Measurements from ENCODE around the gene BABAM2.
A peak's percentile ranks its signal among the peaks of the same experiment; 100 is the strongest.

BABAM2 gene

DNA sequence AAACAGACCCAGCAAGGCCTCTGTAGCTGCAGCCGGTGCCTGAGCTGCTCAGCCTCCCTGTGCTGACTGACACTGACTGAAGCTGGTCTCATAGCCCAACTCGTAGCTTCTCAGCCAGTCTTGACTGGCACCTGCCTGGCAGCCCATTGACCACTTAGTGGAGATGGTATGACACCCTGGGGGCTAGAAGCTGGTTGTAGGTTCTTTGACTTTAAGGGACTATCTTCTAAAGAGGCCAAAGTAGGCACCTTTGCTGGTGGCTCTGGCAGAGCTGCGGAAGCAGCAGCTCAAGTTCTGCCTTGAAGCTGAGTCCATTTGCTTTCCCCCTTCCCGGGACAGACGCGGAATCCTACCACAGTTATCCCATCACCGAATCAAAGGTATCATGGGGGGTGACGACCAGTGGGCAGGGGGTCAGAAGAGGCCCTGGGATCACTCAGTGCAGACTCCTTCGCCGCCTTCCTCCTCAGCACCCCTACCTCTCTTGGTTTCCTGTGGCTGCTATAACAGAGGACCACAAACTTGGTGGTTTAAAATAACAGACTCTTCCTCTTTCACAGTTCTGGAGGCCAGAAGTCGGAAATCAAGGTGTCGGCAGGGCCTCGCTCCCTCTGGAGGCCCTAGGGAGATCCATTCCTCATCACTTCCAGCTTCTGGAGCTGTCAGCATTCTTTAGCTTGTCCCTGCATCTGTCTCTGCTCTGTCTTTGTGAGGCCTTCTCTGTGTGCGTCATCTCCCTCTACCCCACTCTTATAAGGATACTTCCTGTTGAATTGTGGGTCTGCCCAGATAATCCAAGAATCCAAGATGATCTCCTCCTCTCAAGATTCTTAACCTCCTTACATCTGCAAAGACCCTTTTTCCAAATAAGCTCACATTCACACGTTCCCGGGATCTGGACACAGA, 488.4 kb downstream of the BABAM2 start:
- Histone ChIP-seq H3K36me3 (no peaks in the 10 kb centered on the region), H3K27me3 (no peaks in the 10 kb centered on the region), H3K4me2 (peak overlapping the region; percentile 70)

GRCh38 chr2:28380219-28380618, 489.7 kb downstream of the BABAM2 start:
- Histone ChIP-seq H3K36me3 (no peaks in the 10 kb centered on the region), H3K9me3 (no peaks in the 10 kb centered on the region), H3K27ac (no peak overlapping the region), H3K27me3 (no peaks in the 10 kb centered on the region), H3K4me2 (peak overlapping the region; percentile 70), H3K4me1 (peaks cover 56% of the 10 kb centered on the region), H4K20me1 (no peaks in the 10 kb centered on the region), H3K4me3 (no peak overlapping the region), H3K9ac (no peak overlapping the region)
- TF ChIP-seq Cebpa-rat (IDR thresholded peaks at IDR 0.05) = no peak

More for the DNA sequence above, 488.4 kb downstream of the BABAM2 start:
- Histone ChIP-seq H3K27ac (0 out of 2 replicates have a peak overlapping the region, but pooled peaks have one; percentile 0), H3K4me1 (peaks cover 56% of the 10 kb centered on the region), H3K9me3 (no peaks in the 10 kb centered on the region), H3K4me3 (no peak overlapping the region), H4K20me1 (no peaks in the 10 kb centered on the region), H3K9ac (no peak overlapping the region)
- no peak for TF ChIP-seq Cebpa-rat (IDR thresholded peaks at IDR 0.05)

DNA sequence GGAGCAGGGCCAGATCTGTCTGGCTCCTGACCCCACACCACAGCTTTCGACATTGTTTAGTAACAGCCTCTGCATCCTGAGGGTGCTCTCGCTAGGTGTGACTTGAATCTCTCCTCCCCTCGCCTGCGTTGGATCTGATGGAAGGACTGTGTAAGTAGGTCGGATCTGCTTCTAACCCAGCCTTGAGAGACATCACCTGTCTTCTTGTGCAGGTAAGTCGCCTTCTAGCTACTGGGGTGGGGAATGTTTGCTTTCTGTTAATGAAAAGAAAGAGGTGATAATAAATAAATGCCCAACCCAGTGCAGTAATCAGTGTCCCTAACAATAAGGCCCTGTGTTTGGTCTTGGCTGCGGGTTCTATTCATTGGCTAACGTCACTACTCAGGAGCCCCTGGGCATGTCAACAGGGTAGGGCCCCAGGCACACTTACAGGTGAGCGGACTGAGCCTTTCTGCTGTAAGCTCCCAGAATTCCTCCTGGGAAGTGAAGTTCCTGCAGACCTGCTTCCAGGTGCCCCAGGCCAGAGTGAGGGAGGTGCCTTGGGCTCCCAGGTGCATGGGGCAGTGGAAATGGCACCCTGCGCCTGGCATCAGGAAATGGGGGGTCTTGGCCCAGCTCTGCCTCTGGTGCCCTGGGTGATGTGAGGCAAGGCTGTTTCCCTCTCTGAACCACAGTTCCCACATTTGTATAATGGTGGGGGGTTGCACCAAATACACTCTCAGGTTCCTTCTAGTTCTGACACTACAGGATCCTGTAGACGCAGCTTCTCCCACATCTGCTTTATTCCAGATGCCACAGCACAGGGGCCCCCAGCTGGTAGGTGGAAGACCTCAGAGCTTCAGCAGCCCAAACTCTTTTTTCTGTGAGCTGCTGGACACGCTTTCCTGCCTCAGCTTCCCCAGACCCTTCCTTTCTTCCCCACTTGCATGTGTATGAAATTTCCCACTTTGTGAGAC, 491.0 kb downstream of the BABAM2 start:
- H3K9me3 ChIP-seq = no peaks in the 10 kb centered on the region
- no peak for TF ChIP-seq Cebpa-rat (IDR thresholded peaks at IDR 0.05)
- H3K4me1 ChIP-seq = peaks cover 56% of the 10 kb centered on the region
- H3K27ac ChIP-seq = 0 out of 2 replicates have a peak overlapping the region, but pooled peaks have one; percentile 66
- no peaks in the 10 kb centered on the region for H3K27me3 ChIP-seq
- H3K4me2 ChIP-seq = peak overlapping the region; percentile 57
- H4K20me1 ChIP-seq = no peaks in the 10 kb centered on the region
- H3K36me3 ChIP-seq = no peaks in the 10 kb centered on the region
- H3K4me3 ChIP-seq = no peak overlapping the region
- H3K9ac ChIP-seq = no peak overlapping the region

DNA sequence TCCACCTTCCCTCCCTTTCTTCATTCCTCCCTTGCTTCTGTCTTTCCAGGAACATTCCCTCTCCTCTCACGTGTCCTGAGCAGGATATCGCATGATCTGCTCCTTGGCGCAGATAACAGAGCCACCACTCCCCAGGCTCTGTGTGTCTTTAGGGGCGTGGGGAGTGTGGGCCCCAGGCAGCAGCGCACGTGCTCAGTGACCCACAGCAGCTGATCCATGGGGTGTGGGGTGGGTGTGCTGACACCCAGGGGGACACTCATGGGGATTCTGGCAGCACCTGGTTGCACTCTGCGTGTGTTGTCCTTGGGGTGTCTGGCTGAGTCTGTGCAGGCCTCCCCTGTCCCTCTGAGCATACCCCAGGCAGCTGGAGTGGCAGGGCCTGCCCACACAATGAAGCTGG, 492.2 kb downstream of the BABAM2 start:
- no peak for TF ChIP-seq Cebpa-rat (IDR thresholded peaks at IDR 0.05)
- Histone ChIP-seq H3K9me3 (no peaks in the 10 kb centered on the region), H3K4me1 (peaks cover 56% of the 10 kb centered on the region), H3K9ac (0 out of 2 replicates have a peak overlapping the region, but pooled peaks have one; percentile 25), H3K4me2 (peak overlapping the region; percentile 57), H3K4me3 (no peak overlapping the region), H3K36me3 (no peaks in the 10 kb centered on the region), H4K20me1 (no peaks in the 10 kb centered on the region), H3K27me3 (no peaks in the 10 kb centered on the region), H3K27ac (peak overlapping the region; percentile 66)

- Histone ChIP-seq H3K27me3 (no peaks in the 10 kb centered on the region), H3K36me3 (no peaks in the 10 kb centered on the region), H3K27ac (no peak overlapping the region), H4K20me1 (no peaks in the 10 kb centered on the region), H3K9ac (no peak overlapping the region), H3K4me2 (no peak overlapping the region), H3K4me3 (no peak overlapping the region), H3K9me3 (no peaks in the 10 kb centered on the region), H3K4me1 (peaks cover 28% of the 10 kb centered on the region)
- TF ChIP-seq Cebpa-rat (IDR thresholded peaks at IDR 0.05) = no peak
Observed at GRCh38 chr2:28387082-28387960, 496.8 kb downstream of the BABAM2 start.
